ENCODE results near the gene RPS2. TPM values are rescaled to one million over a fixed set of nuclear protein-coding genes. Genes with fewer than 3 reads are reported as not detected.
"Not testable (repeated sequence)": the region's sequence is repeated elsewhere in the genome, so short reads cannot be mapped to it uniquely, and the experiment has no call there.

Gene RPS2
- total and polyA plus RNA-seq, 2 experiments from 2014 or later: 1,449 to 1,991 TPM

GRCh38 chr16:1958715-1959268 lies 5.8 kb downstream of the RPS2 start:
- Histone ChIP-seq H3K27me3 (no peaks in the 10 kb centered on the region), H3K79me2 (peaks cover 26% of the 10 kb centered on the region), H3K4me2 (peak overlapping the region; percentile 85), H3K36me3 (replicated peaks; ENCODE audit: insufficient read depth, low read depth) (no peaks in the 10 kb centered on the region), H3K9me2 (replicated peaks; ENCODE audit: insufficient read depth) (no peaks in the 10 kb centered on the region), H3K4me3 (no peak overlapping the region), H3K4me1 (ENCODE audit: insufficient read depth) (peaks cover 13% of the 10 kb centered on the region), H3K27ac (peak overlapping the region; percentile 24), H2AFZ (peak overlapping the region; percentile 66), H4K20me1 (ENCODE audit: insufficient read depth, poor library complexity, severe bottlenecking) (peaks cover 23% of the 10 kb centered on the region), H3K9me3 (ENCODE audit: low read depth) (no peaks in the 10 kb centered on the region)
- TF ChIP-seq CTCF (IDR thresholded peaks at IDR 0.05; ENCODE audit: poor library complexity) (no peak), EZH2 (IDR thresholded peaks at IDR 0.05; ENCODE audit: borderline replicate concordance) (no peak), EZH2phosphoT487 (IDR thresholded peaks at IDR 0.05; ENCODE audit: low read depth, severe bottlenecking, unreplicated experiment) (no peak)
- WGBS (ENCODE audit: low lambda C conversion rate, missing lambda C conversion rate): 60% methylated on average over 14 of the region's 14 CpGs
- no peak for DNase-seq (ENCODE audit: low spot score)

GRCh38 chr16:1958143-1958491 lies 6.5 kb downstream of the RPS2 start:
- peaks cover 19% of the 10 kb centered on the region for H3K79me2 ChIP-seq
- H3K4me3 ChIP-seq; H3K9me2 ChIP-seq (replicated peaks; ENCODE audit: insufficient read depth); H2AFZ ChIP-seq; H3K4me1 ChIP-seq (ENCODE audit: insufficient read depth); H3K36me3 ChIP-seq (replicated peaks; ENCODE audit: insufficient read depth, low read depth); H3K27me3 ChIP-seq; H3K9me3 ChIP-seq (ENCODE audit: low read depth); H3K27ac ChIP-seq; H3K4me2 ChIP-seq; DNase-seq (ENCODE audit: low spot score): not testable (repeated sequence)
- 94% methylated on average over 19 of the region's 30 CpGs for WGBS (ENCODE audit: low lambda C conversion rate, missing lambda C conversion rate)
- peaks cover 16% of the 10 kb centered on the region for H4K20me1 ChIP-seq (ENCODE audit: insufficient read depth, poor library complexity, severe bottlenecking)

GRCh38 chr16:1957434-1958142 lies 7.0 kb downstream of the RPS2 start:
- not testable (repeated sequence) for H3K9me3 ChIP-seq (ENCODE audit: low read depth); H3K4me3 ChIP-seq; H2AFZ ChIP-seq; DNase-seq (ENCODE audit: low spot score); H3K27ac ChIP-seq; H3K9me2 ChIP-seq (replicated peaks; ENCODE audit: insufficient read depth); H3K36me3 ChIP-seq (replicated peaks; ENCODE audit: insufficient read depth, low read depth); H3K27me3 ChIP-seq; H3K4me2 ChIP-seq; H3K4me1 ChIP-seq (ENCODE audit: insufficient read depth)
- WGBS (ENCODE audit: low lambda C conversion rate, missing lambda C conversion rate): 95% methylated on average over 21 of the region's 22 CpGs
- H3K79me2 ChIP-seq: peaks cover 14% of the 10 kb centered on the region
- peaks cover 12% of the 10 kb centered on the region for H4K20me1 ChIP-seq (ENCODE audit: insufficient read depth, poor library complexity, severe bottlenecking)

GRCh38 chr16:1953734-1954133 lies 10.9 kb downstream of the RPS2 start:
- Histone ChIP-seq H3K9me2 (replicated peaks; ENCODE audit: insufficient read depth) (no peaks in the 10 kb centered on the region), H3K36me3 (replicated peaks; ENCODE audit: insufficient read depth, low read depth) (no peaks in the 10 kb centered on the region), H2AFZ (no peak overlapping the region), H3K4me3 (no peak overlapping the region), H3K4me1 (ENCODE audit: insufficient read depth) (no peaks in the 10 kb centered on the region), H4K20me1 (ENCODE audit: insufficient read depth, poor library complexity, severe bottlenecking) (no peaks in the 10 kb centered on the region), H3K4me2 (no peak overlapping the region), H3K9me3 (ENCODE audit: low read depth) (no peaks in the 10 kb centered on the region), H3K79me2 (no peaks in the 10 kb centered on the region), H3K27ac (no peak overlapping the region), H3K27me3 (no peaks in the 10 kb centered on the region)
- 97% methylated on average over 22 of the region's 22 CpGs for WGBS (ENCODE audit: low lambda C conversion rate, missing lambda C conversion rate)
- no peak for TF ChIP-seq EZH2 (IDR thresholded peaks at IDR 0.05; ENCODE audit: borderline replicate concordance)
- TF ChIP-seq CTCF (IDR thresholded peaks at IDR 0.05; ENCODE audit: poor library complexity): no peak
- TF ChIP-seq EZH2phosphoT487 (IDR thresholded peaks at IDR 0.05; ENCODE audit: low read depth, severe bottlenecking, unreplicated experiment): no peak
- peak; percentile 3 for DNase-seq (ENCODE audit: low spot score)
